ENCODE data around the gene CTNNA1. TPM values are rescaled to one million over a fixed set of nuclear protein-coding genes. Genes with fewer than 3 reads are reported as not detected.
"Not testable (repeated sequence)": the region's sequence is repeated elsewhere in the genome, so short reads cannot be mapped to it uniquely, and the experiment has no call there.

CTNNA1 gene
- total RNA-seq, 1 donor from 2014 or later: 282 TPM

GRCh38 chr5:138755084-138755748 is 2.0 kb downstream of the CTNNA1 start:
- no peak for TF ChIP-seq CTCF (conservative IDR thresholded peaks at IDR 0.05)
- Mint-ChIP-seq H3K36me3 (ENCODE audit: low read depth) (peaks cover 44% of the 10 kb centered on the region), H3K27me3 (ENCODE audit: low read depth) (no peaks in the 10 kb centered on the region), H3K27ac (ENCODE audit: unreplicated experiment) (no peak overlapping the region), H3K9me3 (peaks cover 11% of the 10 kb centered on the region), H3K4me1 (peaks cover 39% of the 10 kb centered on the region), H3K4me3 (peak overlapping the region; percentile 87)
- no peak for DNase-seq (ENCODE audit: low read depth, low spot score)

- DNase-seq (ENCODE audit: low read depth, low spot score): no peak
- no peak for TF ChIP-seq CTCF (conservative IDR thresholded peaks at IDR 0.05)
- Mint-ChIP-seq H3K36me3 (ENCODE audit: low read depth) (peaks cover 50% of the 10 kb centered on the region), H3K27me3 (ENCODE audit: low read depth) (no peaks in the 10 kb centered on the region), H3K4me3 (peak overlapping the region; percentile 49), H3K27ac (ENCODE audit: unreplicated experiment) (peak overlapping the region; percentile 20), H3K9me3 (peaks cover 11% of the 10 kb centered on the region), H3K4me1 (peaks cover 46% of the 10 kb centered on the region)
Observed at GRCh38 chr5:138757061-138757776, 4.0 kb downstream of the CTNNA1 start.

GRCh38 chr5:138760448-138761110 is 7.4 kb downstream of the CTNNA1 start:
- H3K36me3 Mint-ChIP-seq (ENCODE audit: low read depth): peaks cover 38% of the 10 kb centered on the region
- TF ChIP-seq CTCF (conservative IDR thresholded peaks at IDR 0.05): no peak
- H3K4me3 Mint-ChIP-seq: no peak overlapping the region
- H3K27ac Mint-ChIP-seq (ENCODE audit: unreplicated experiment): no peak overlapping the region
- H3K4me1 Mint-ChIP-seq: peaks cover 33% of the 10 kb centered on the region
- no peak for DNase-seq (ENCODE audit: low read depth, low spot score)
- H3K9me3 Mint-ChIP-seq: peaks cover 11% of the 10 kb centered on the region
- no peaks in the 10 kb centered on the region for H3K27me3 Mint-ChIP-seq (ENCODE audit: low read depth)

GRCh38 chr5:138761115-138761514 is 7.9 kb downstream of the CTNNA1 start:
- H3K27ac Mint-ChIP-seq (ENCODE audit: unreplicated experiment); H3K4me3 Mint-ChIP-seq; H3K27me3 Mint-ChIP-seq (ENCODE audit: low read depth); DNase-seq (ENCODE audit: low read depth, low spot score): not testable (repeated sequence)
- Mint-ChIP-seq H3K9me3 (peaks cover 11% of the 10 kb centered on the region), H3K36me3 (ENCODE audit: low read depth) (peaks cover 38% of the 10 kb centered on the region), H3K4me1 (peaks cover 36% of the 10 kb centered on the region)

- DNase-seq (ENCODE audit: low read depth, low spot score); H3K27ac Mint-ChIP-seq (ENCODE audit: unreplicated experiment); H3K27me3 Mint-ChIP-seq (ENCODE audit: low read depth); H3K4me3 Mint-ChIP-seq; H3K9me3 Mint-ChIP-seq: not testable (repeated sequence)
- peaks cover 33% of the 10 kb centered on the region for H3K36me3 Mint-ChIP-seq (ENCODE audit: low read depth)
- peaks cover 37% of the 10 kb centered on the region for H3K4me1 Mint-ChIP-seq
Observed at GRCh38 chr5:138761670-138762069, 8.4 kb downstream of the CTNNA1 start.

- Mint-ChIP-seq H3K9me3 (peaks cover 4% of the 10 kb centered on the region), H3K4me3 (no peak overlapping the region), H3K27me3 (ENCODE audit: low read depth) (no peaks in the 10 kb centered on the region), H3K36me3 (ENCODE audit: low read depth) (peaks cover 28% of the 10 kb centered on the region), H3K4me1 (peaks cover 34% of the 10 kb centered on the region), H3K27ac (ENCODE audit: unreplicated experiment) (no peak overlapping the region)
- no peak for DNase-seq (ENCODE audit: low read depth, low spot score)
- TF ChIP-seq CTCF (conservative IDR thresholded peaks at IDR 0.05): no peak
Observed at GRCh38 chr5:138762110-138762509, 8.9 kb downstream of the CTNNA1 start.
